HCT116 (cell line): ENCODE data around the gene HYLS1. TPM values are rescaled to one million over a fixed set of nuclear protein-coding genes. Genes with fewer than 3 reads are reported as not detected.

Experiments used
- ATAC-seq: fragments of 200-7000 bp; cut with Tn5 transposase; 2 replicates; pipeline ENCODE4 v1.9.1; 2020; ENCODE audit warnings: mild to moderate bottlenecking, moderate library complexity
- BruUV-seq: library from RNA; stranded (reverse); fragments of 400-500 nt; replicated peaks from 2 replicates; lab custom pipeline; 2021; lab: Mats Ljungman, UMichigan
- CTCF ChIA-PET: fragments of 300-600 bp; sonication (Branson Sonifier 250); formaldehyde crosslinking; loops from one replicate; lab custom pipeline; 2021; ENCODE audit warnings: antibody characterized with exemption; lab: Charles Lee
- POLR2A ChIA-PET: fragments of 300-600, 350-600 bp; sonication (Branson Sonifier 250); formaldehyde crosslinking; loops from one replicate; lab custom pipeline; 2021; ENCODE audit warnings: antibody characterized with exemption; lab: Charles Lee
- RAD21 ChIA-PET, 2 experiments: fragments of 300-600 bp; sonication (Branson Sonifier 250); formaldehyde crosslinking; loops; one replicate each; lab custom pipeline; 2023; ENCODE audit warnings: low total read pairs in 2 of 2; ENCODE audit not compliant: uncharacterized antibody in 2 of 2, unreplicated experiment in 2 of 2, low non-redundant PET in 1 of 2; lab: Charles Lee
- DNase-seq: peaks from one replicate; pipeline ENCODE4 v3.0.0-alpha.2; 2010; ENCODE audit warnings: low read depth, low spot score
- H2AFZ ChIP-seq: fragments of 200-600 bp; shearing (Covaris generic), sonication (generic); 2 replicates; pipeline ENCODE4 v1.6.1; 2017; ENCODE audit warnings: low read depth, mixed run types, mixed read lengths, antibody characterized with exemption, low read length; ENCODE audit not compliant: poor library complexity, severe bottlenecking
- H3K27ac ChIP-seq: 2 replicates; pipeline ENCODE4 v1.5.1; 2012; ENCODE audit warnings: low read depth, low read length
- H3K27me3 ChIP-seq: fragments of 200-600 bp; sonication (generic); 2 replicates; pipeline ENCODE4 v1.6.1; 2016; ENCODE audit warnings: mixed run types, low read length, mixed read lengths; ENCODE audit not compliant: insufficient read depth
- H3K36me3 ChIP-seq, 2 experiments: fragments of 200-500 bp in 1 of 2; fragments of 200-600 bp in 1 of 2; sonication (Bioruptor generic) in 1 of 2; sonication (generic) in 1 of 2; 2 replicates each; pipeline versions ENCODE4 v1.5.1 to v1.6.1; 2014 to 2016; ENCODE audit warnings: low read length in 2 of 2, inconsistent platforms in 1 of 2, mixed read lengths in 1 of 2, mixed run types in 1 of 2; ENCODE audit not compliant: insufficient read depth in 2 of 2, control insufficient read depth in 1 of 2
- H3K4me1 ChIP-seq, 2 experiments: fragments of 200-600 bp in 1 of 2; sonication (generic) in 1 of 2; 2 replicates each; pipeline versions ENCODE4 v1.5.1 to v1.6.1; 2012 to 2017; ENCODE audit warnings: low read length in 2 of 2, inconsistent platforms in 1 of 2, mild to moderate bottlenecking in 1 of 2, mixed read lengths in 1 of 2, mixed run types in 1 of 2, moderate library complexity in 1 of 2; ENCODE audit not compliant: insufficient read depth in 2 of 2, control insufficient read depth in 1 of 2
- H3K4me2 ChIP-seq: fragments of 200-600 bp; sonication (generic); 2 replicates; pipeline ENCODE4 v1.6.1; 2017; ENCODE audit warnings: mixed run types, low read length, mixed read lengths
- H3K4me3 ChIP-seq, 2 experiments: fragments of 200-600 bp in 1 of 2; sonication (generic) in 1 of 2; replicated peaks in 1 of 2; 2 replicates each; pipeline ENCODE4 v1.5.1; 2011 to 2016; ENCODE audit warnings: low read length in 2 of 2, control low read depth in 1 of 2, low read depth in 1 of 2, mild to moderate bottlenecking in 1 of 2, mixed read lengths in 1 of 2, mixed run types in 1 of 2
- H3K79me2 ChIP-seq: fragments of 200-600 bp; sonication (generic); 2 replicates; pipeline ENCODE4 v1.6.1; 2017; ENCODE audit warnings: mild to moderate bottlenecking, mixed run types, low read length, moderate library complexity, mixed read lengths; ENCODE audit not compliant: insufficient read depth
- H3K9ac ChIP-seq: fragments of 200-600 bp; sonication (generic); 2 replicates; pipeline ENCODE4 v1.6.1; 2016; ENCODE audit warnings: low read length, mixed read lengths
- H3K9me2 ChIP-seq: fragments of 200-600 bp; sonication (generic), shearing (Covaris generic); 2 replicates; pipeline ENCODE4 v1.6.1; 2017; ENCODE audit warnings: mixed run types, mild to moderate bottlenecking, moderate library complexity; ENCODE audit not compliant: insufficient read depth
- H3K9me3 ChIP-seq, 2 experiments: fragments of 200-500 bp in 1 of 2; fragments of 200-600 bp in 1 of 2; sonication (Bioruptor generic) in 1 of 2; sonication (generic) in 1 of 2; 2 replicates each; pipeline ENCODE4 v1.6.1; 2014 to 2017; ENCODE audit warnings: low read length in 2 of 2, mixed read lengths in 2 of 2, inconsistent platforms in 1 of 2, low read depth in 1 of 2, mild to moderate bottlenecking in 1 of 2, mixed run types in 1 of 2, moderate library complexity in 1 of 2; ENCODE audit not compliant: control insufficient read depth in 1 of 2, insufficient read depth in 1 of 2
- H4K20me1 ChIP-seq: fragments of 200-600 bp; sonication (generic), shearing (Covaris generic); 2 replicates; pipeline ENCODE4 v1.6.1; 2017; ENCODE audit warnings: mixed run types, mild to moderate bottlenecking, moderate library complexity; ENCODE audit not compliant: insufficient read depth
- CBX3 ChIP-seq: IDR thresholded peaks from 2 replicates; pipeline ENCODE4 v1.6.1; 2012; ENCODE audit warnings: low read depth
- EGR1 ChIP-seq: IDR thresholded peaks from 2 replicates; pipeline ENCODE4 v1.6.1; 2012; ENCODE audit warnings: low read depth
- EZH2 ChIP-seq: fragments of 200-600 bp; sonication (generic); IDR thresholded peaks from 2 replicates; pipeline ENCODE4 v1.6.1; 2017; ENCODE audit warnings: antibody characterized with exemption, mixed run types
- MAX ChIP-seq: IDR thresholded peaks from 2 replicates; pipeline ENCODE4 v1.6.1; 2012
- POLR2A ChIP-seq: IDR thresholded peaks from 2 replicates; pipeline ENCODE4 v1.7.0; 2011; ENCODE audit warnings: borderline replicate concordance; ENCODE audit not compliant: insufficient read depth, insufficient read length; ENCODE audit errors: extremely low read depth
- RAD21 ChIP-seq: IDR thresholded peaks from 2 replicates; pipeline ENCODE4 v1.6.1; 2012; ENCODE audit warnings: low read depth, mild to moderate bottlenecking
- REST ChIP-seq: IDR thresholded peaks from 2 replicates; pipeline ENCODE4 v1.6.1; 2012; ENCODE audit warnings: low read depth
- YY1 ChIP-seq: IDR thresholded peaks from 2 replicates; pipeline ENCODE4 v1.6.1; 2011; ENCODE audit warnings: low read length, low read depth, moderate library complexity, mild to moderate bottlenecking; ENCODE audit not compliant: insufficient replicate concordance; ENCODE audit errors: extremely low read depth
- ZBTB33 ChIP-seq: IDR thresholded peaks from 2 replicates; pipeline ENCODE4 v1.6.1; 2011; ENCODE audit warnings: mild to moderate bottlenecking, low read length, moderate library complexity; ENCODE audit not compliant: insufficient replicate concordance; ENCODE audit errors: extremely low read depth
- ZFX ChIP-seq: fragments of 450-650 bp; IDR thresholded peaks from 2 replicates; pipeline ENCODE4 v1.6.1; 2017
- ZNF274 ChIP-seq: fragments of 200-500 bp; sonication (Bioruptor generic); IDR thresholded peaks from 2 replicates; pipeline ENCODE4 v1.6.1; 2014; ENCODE audit warnings: mild to moderate bottlenecking, low read depth, low read length, inconsistent platforms
- intact Hi-C: fragments of 100-400 bp; cut with micrococcal nuclease; formaldehyde crosslinking; loops from 2 replicates; pipeline ENCODE4 v1.10.0; 2022
- total RNA-seq: library from RNA; stranded (reverse); gene quantifications from one replicate; pipeline ENCODE4 v1.2.1, GENCODE V29; 2021; ENCODE audit not compliant: unreplicated experiment

The HYLS1 gene
- total RNA-seq, 1 experiment from 2014 or later = 18.9 TPM

- TF ChIP-seq RAD21 = no peak
- no peak for TF ChIP-seq ZBTB33
- TF ChIP-seq POLR2A = no peak
- no peak for TF ChIP-seq ZFX
- TF ChIP-seq MAX = no peak
- TF ChIP-seq YY1 = no peak
- TF ChIP-seq CBX3 = no peak
- TF ChIP-seq EGR1 = no peak
- no peak for TF ChIP-seq EZH2
- TF ChIP-seq REST = no peak
- no peak for TF ChIP-seq ZNF274
- no peaks in the 10 kb centered on the region for H3K4me1 ChIP-seq
- H3K9ac ChIP-seq = no peak overlapping the region
- H3K27ac ChIP-seq = no peak overlapping the region
- H3K9me3 ChIP-seq = no peaks in the 10 kb centered on the region
- CTCF ChIA-PET = no interaction called here
- no peak for DNase-seq
- BruUV-seq = no TSS peak
- RAD21 ChIA-PET = no interaction called here
- no peaks in the 10 kb centered on the region for H3K79me2 ChIP-seq
- no peak overlapping the region for H2AFZ ChIP-seq
- H3K4me3 ChIP-seq = no peak overlapping the region
- H4K20me1 ChIP-seq = no peaks in the 10 kb centered on the region
- POLR2A ChIA-PET = no interaction called here
- intact Hi-C loops = loop anchor here (5.0 kb wide), 1 partner anchor 201 kb away; no protein-coding TSS in a partner anchor
- H3K27me3 ChIP-seq = peaks cover 7% of the 10 kb centered on the region; the same call in 1 of the 2 replicates
- H3K36me3 ChIP-seq = no peaks in the 10 kb centered on the region
- no peaks in the 10 kb centered on the region for H3K9me2 ChIP-seq
- H3K4me2 ChIP-seq = no peak overlapping the region
- ATAC-seq = no peak
These were observed 33.6 kb downstream of the HYLS1 start for GRCh38 chr11:125921042-125921441.
